ENCODE data around the gene RAB12. TPM values are rescaled to one million over a fixed set of nuclear protein-coding genes. Genes with fewer than 3 reads are reported as not detected.

Gene RAB12
- total RNA-seq, 1 donor from 2014 or later, result 49.4 TPM

DNA sequence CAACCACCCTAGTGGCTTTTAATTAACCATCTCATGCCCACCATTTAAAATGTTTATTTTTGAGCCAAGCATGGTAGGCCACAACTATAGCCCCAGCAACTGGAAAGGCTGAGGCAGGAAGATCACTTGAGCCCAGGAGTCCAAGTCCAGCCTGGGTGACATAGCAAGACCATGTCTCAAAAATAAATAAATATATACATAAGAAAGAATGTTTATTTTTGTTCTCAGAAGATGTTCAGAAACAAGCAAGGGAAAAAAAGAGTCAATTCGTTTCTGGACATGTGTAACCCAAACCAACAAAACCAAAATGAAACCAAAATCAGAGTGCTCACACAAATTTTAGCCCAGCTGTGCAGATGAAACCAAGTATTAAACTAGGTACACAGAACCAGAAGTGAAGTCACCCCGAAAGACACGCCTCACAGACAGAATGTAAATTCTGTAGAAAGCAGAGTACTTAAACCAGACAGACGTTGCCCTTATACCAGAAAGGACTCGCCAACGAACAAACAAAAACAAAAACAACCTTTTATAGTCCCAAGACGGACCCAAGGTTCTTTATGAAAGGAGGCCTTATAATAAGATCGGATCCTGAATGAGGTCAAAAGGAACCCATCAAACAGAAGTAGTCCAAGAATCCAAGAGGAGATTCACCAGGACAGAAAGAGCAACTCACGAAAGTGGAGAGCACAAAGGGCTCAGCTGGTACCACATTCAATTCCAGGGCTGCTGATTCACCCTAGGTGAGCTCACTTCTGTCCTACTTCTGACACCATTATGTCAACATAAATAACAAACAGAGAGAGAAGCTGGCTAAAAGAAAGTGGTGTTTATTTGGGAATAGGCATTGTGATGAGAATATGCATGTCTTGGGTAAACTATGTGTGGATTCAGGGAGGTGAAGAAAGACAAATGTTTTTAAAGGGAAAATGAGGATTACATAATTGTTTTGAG lies 64.3 kb downstream of the RAB12 start:
- Mint-ChIP-seq H3K27me3 (ENCODE audit: low read depth, unreplicated experiment) (no peaks in the 10 kb centered on the region), H3K9me3 (ENCODE audit: unreplicated experiment) (no peaks in the 10 kb centered on the region), H3K36me3 (ENCODE audit: low read depth, unreplicated experiment) (no peaks in the 10 kb centered on the region), H3K27ac (ENCODE audit: unreplicated experiment) (no peak overlapping the region), H3K4me3 (ENCODE audit: unreplicated experiment) (no peak overlapping the region), H3K4me1 (ENCODE audit: low read depth, unreplicated experiment) (peaks cover 5% of the 10 kb centered on the region)
- H4K20me1 ChIP-seq (ENCODE audit: insufficient read depth, low read length), result no peaks in the 10 kb centered on the region
- H3K9me3 ChIP-seq (ENCODE audit: insufficient read depth, low read depth, low read length), result no peaks in the 10 kb centered on the region
- H3K4me1 ChIP-seq (ENCODE audit: insufficient read depth, low read length), result no peaks in the 10 kb centered on the region
- H3K9ac ChIP-seq (ENCODE audit: low read length), result no peak overlapping the region
- FAIRE-seq (peak; percentile 55), DNase-seq (ENCODE audit: low read depth) (no peak)
- H3K27me3 ChIP-seq (ENCODE audit: insufficient read depth, low read length), result no peaks in the 10 kb centered on the region
- H2AFZ ChIP-seq (ENCODE audit: low read depth, low read length), result no peak overlapping the region
- TF ChIP-seq, protein P1, sequence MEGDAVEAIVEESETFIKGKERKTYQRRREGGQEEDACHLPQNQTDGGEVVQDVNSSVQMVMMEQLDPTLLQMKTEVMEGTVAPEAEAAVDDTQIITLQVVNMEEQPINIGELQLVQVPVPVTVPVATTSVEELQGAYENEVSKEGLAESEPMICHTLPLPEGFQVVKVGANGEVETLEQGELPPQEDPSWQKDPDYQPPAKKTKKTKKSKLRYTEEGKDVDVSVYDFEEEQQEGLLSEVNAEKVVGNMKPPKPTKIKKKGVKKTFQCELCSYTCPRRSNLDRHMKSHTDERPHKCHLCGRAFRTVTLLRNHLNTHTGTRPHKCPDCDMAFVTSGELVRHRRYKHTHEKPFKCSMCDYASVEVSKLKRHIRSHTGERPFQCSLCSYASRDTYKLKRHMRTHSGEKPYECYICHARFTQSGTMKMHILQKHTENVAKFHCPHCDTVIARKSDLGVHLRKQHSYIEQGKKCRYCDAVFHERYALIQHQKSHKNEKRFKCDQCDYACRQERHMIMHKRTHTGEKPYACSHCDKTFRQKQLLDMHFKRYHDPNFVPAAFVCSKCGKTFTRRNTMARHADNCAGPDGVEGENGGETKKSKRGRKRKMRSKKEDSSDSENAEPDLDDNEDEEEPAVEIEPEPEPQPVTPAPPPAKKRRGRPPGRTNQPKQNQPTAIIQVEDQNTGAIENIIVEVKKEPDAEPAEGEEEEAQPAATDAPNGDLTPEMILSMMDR (IDR thresholded peaks at IDR 0.05; ENCODE audit: insufficient read depth, low read depth, low read length), result no peak
- TF ChIP-seq EZH2 (IDR thresholded peaks at IDR 0.05; ENCODE audit: insufficient read depth, low read length), result no peak
- H3K4me2 ChIP-seq (ENCODE audit: low read length), result no peak overlapping the region
- no peaks in the 10 kb centered on the region for H3K36me3 ChIP-seq (ENCODE audit: insufficient read depth, low read length)
- H3K79me2 ChIP-seq (ENCODE audit: insufficient read depth, low read length), result no peaks in the 10 kb centered on the region
- H3K4me3 ChIP-seq (ENCODE audit: insufficient read depth, low read depth, low read length), result no peak overlapping the region
- no peak overlapping the region for H3K27ac ChIP-seq (ENCODE audit: low read depth, low read length)

DNA sequence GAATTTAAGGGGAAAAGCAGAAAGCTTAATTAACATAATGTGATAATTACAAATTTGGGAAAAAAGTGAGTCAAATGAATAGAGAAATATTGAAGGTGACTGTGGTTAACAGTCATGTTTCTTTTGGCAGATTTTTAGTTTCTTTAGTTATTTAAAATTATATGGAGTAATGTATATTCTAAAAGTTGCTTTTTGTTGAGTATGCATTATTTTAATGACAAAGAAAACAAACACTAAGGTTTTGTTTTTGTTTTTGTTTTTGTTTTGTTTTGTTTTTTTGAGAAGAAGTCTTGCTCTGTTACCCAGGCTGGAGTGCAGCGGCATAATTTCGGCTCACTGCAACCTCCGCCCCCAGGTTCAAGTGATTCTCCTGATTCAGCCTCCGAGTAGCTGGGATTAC lies 65.8 kb downstream of the RAB12 start:
- H3K79me2 ChIP-seq (ENCODE audit: insufficient read depth, low read length), result no peaks in the 10 kb centered on the region
- no peak overlapping the region for H3K27ac Mint-ChIP-seq (ENCODE audit: unreplicated experiment)
- H3K4me1 Mint-ChIP-seq (ENCODE audit: low read depth, unreplicated experiment), result peaks cover 5% of the 10 kb centered on the region
- no peaks in the 10 kb centered on the region for H3K27me3 ChIP-seq (ENCODE audit: insufficient read depth, low read length)
- no peak overlapping the region for H3K4me3 Mint-ChIP-seq (ENCODE audit: unreplicated experiment)
- no peaks in the 10 kb centered on the region for H3K9me3 Mint-ChIP-seq (ENCODE audit: unreplicated experiment)
- no peaks in the 10 kb centered on the region for H3K9me3 ChIP-seq (ENCODE audit: insufficient read depth, low read depth, low read length)
- FAIRE-seq (no peak), DNase-seq (ENCODE audit: low read depth) (no peak)
- TF ChIP-seq, protein P1 (IDR thresholded peaks at IDR 0.05; ENCODE audit: insufficient read depth, low read depth, low read length), result no peak
- no peak for TF ChIP-seq EZH2 (IDR thresholded peaks at IDR 0.05; ENCODE audit: insufficient read depth, low read length)
- H3K27ac ChIP-seq (ENCODE audit: low read depth, low read length), result no peak overlapping the region
- no peaks in the 10 kb centered on the region for H3K36me3 ChIP-seq (ENCODE audit: insufficient read depth, low read length)
- no peak overlapping the region for H2AFZ ChIP-seq (ENCODE audit: low read depth, low read length)
- H3K27me3 Mint-ChIP-seq (ENCODE audit: low read depth, unreplicated experiment), result no peaks in the 10 kb centered on the region
- H3K4me1 ChIP-seq (ENCODE audit: insufficient read depth, low read length), result no peaks in the 10 kb centered on the region
- no peaks in the 10 kb centered on the region for H3K36me3 Mint-ChIP-seq (ENCODE audit: low read depth, unreplicated experiment)
- H3K9ac ChIP-seq (ENCODE audit: low read length), result no peak overlapping the region
- H4K20me1 ChIP-seq (ENCODE audit: insufficient read depth, low read length), result no peaks in the 10 kb centered on the region
- no peak overlapping the region for H3K4me3 ChIP-seq (ENCODE audit: insufficient read depth, low read depth, low read length)
- H3K4me2 ChIP-seq (ENCODE audit: low read length), result no peak overlapping the region

DNA sequence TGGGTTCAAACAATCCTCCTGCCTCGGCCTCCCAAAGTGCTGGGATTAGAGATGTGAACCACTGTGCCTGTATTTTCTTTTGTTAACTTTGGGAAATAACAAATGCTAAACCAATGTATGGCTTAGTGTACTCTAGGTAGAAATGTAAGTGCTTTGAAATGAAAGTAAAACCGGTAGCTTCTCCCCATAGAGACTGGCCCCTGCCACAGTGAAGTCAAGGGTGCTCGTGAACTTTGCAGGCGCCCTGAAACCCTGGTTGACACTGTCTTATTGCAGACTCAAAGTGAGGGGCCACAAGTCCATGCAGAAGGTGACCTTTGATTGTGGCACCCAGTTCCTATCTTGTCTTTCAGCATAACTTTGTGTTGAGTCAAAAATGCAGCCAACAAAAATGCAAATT lies 72.0 kb downstream of the RAB12 start:
- no peak for TF ChIP-seq EZH2 (IDR thresholded peaks at IDR 0.05; ENCODE audit: insufficient read depth, low read length)
- TF ChIP-seq, protein P1 (IDR thresholded peaks at IDR 0.05; ENCODE audit: insufficient read depth, low read depth, low read length), result no peak
- no peaks in the 10 kb centered on the region for H3K9me3 ChIP-seq (ENCODE audit: insufficient read depth, low read depth, low read length)
- Mint-ChIP-seq H3K4me1 (ENCODE audit: low read depth, unreplicated experiment) (peaks cover 5% of the 10 kb centered on the region), H3K27ac (ENCODE audit: unreplicated experiment) (no peak overlapping the region), H3K9me3 (ENCODE audit: unreplicated experiment) (no peaks in the 10 kb centered on the region), H3K4me3 (ENCODE audit: unreplicated experiment) (no peak overlapping the region), H3K27me3 (ENCODE audit: low read depth, unreplicated experiment) (peaks cover 2% of the 10 kb centered on the region), H3K36me3 (ENCODE audit: low read depth, unreplicated experiment) (peaks cover 3% of the 10 kb centered on the region)
- FAIRE-seq (no peak), DNase-seq (ENCODE audit: low read depth) (no peak)
- peaks cover 11% of the 10 kb centered on the region for H3K4me1 ChIP-seq (ENCODE audit: insufficient read depth, low read length)
- H3K9ac ChIP-seq (ENCODE audit: low read length), result no peak overlapping the region
- H3K27me3 ChIP-seq (ENCODE audit: insufficient read depth, low read length), result no peaks in the 10 kb centered on the region
- H3K27ac ChIP-seq (ENCODE audit: low read depth, low read length), result no peak overlapping the region
- no peaks in the 10 kb centered on the region for H4K20me1 ChIP-seq (ENCODE audit: insufficient read depth, low read length)
- H3K36me3 ChIP-seq (ENCODE audit: insufficient read depth, low read length), result no peaks in the 10 kb centered on the region
- H3K4me2 ChIP-seq (ENCODE audit: low read length), result no peak overlapping the region
- no peak overlapping the region for H3K4me3 ChIP-seq (ENCODE audit: insufficient read depth, low read depth, low read length)
- no peaks in the 10 kb centered on the region for H3K79me2 ChIP-seq (ENCODE audit: insufficient read depth, low read length)
- H2AFZ ChIP-seq (ENCODE audit: low read depth, low read length), result no peak overlapping the region

Data from astrocyte (in vitro differentiated cells and primary cell).